HepG2 (cell line): ENCODE measurements around the gene VMO1. TPM values are rescaled to one million over a fixed set of nuclear protein-coding genes. Genes with fewer than 3 reads are reported as not detected.

Experiments
- ATAC-seq: fragments of 200-7000 bp; cut with Tn5 transposase; 3 replicates; pipeline ENCODE4 v1.9.1; 2020; ENCODE audit warnings: mild to moderate bottlenecking, moderate library complexity
- BruUV-seq: library from RNA; stranded (reverse); fragments of 400-500 nt; replicated peaks from 2 replicates; lab custom pipeline; 2021; lab: Mats Ljungman, UMichigan
- CTCF ChIA-PET: fragments of 300-600 bp; formaldehyde crosslinking; extraction: SDS; loops from one replicate; lab custom pipeline; 2021; ENCODE audit warnings: low total read pairs, inconsistent platforms, low intra/inter-chr PET ratio; lab: Yijun Ruan, JAX
- POLR2A ChIA-PET: fragments of 350-600 bp; sonication (Branson Sonifier 250); formaldehyde crosslinking; loops from one replicate; lab custom pipeline; 2020; ENCODE audit warnings: antibody characterized with exemption, inconsistent platforms; lab: Yijun Ruan, JAX
- DNase-seq: peaks from one replicate; pipeline ENCODE4 v3.0.0-alpha.2; 2015; ENCODE audit warnings: low spot score
- FAIRE-seq: peaks from 3 replicates; lab custom pipeline; 2011; peaks lifted over from hg19 to GRCh38; lab: Jason Lieb, UNC
- H2AFZ ChIP-seq: one replicate; pipeline ENCODE4 v1.6.1; 2011; ENCODE audit warnings: low read length, inconsistent platforms
- H3K27ac ChIP-seq: fragments of 300-600 bp; 3 replicates; pipeline ENCODE4 v1.8.0; 2011; ENCODE audit warnings: mixed run types, mild to moderate bottlenecking, mixed read lengths, low read length, inconsistent platforms; ENCODE audit not compliant: insufficient read depth; ENCODE audit errors: extremely low read length
- H3K27me3 ChIP-seq, 2 experiments: fragments of 200-600 bp in 1 of 2; 2 replicates in 1 of 2; 3 replicates in 1 of 2; pipeline versions ENCODE4 v1.6.0 to v1.8.0; 2011; ENCODE audit warnings: low read length in 2 of 2, mild to moderate bottlenecking in 2 of 2, moderate library complexity in 2 of 2, inconsistent platforms in 1 of 2; ENCODE audit not compliant: insufficient read depth in 2 of 2, control insufficient read depth in 1 of 2
- H3K36me3 ChIP-seq, 2 experiments: fragments of 200-600 bp in 1 of 2; replicated peaks in 1 of 2; 2 replicates in 1 of 2; 3 replicates in 1 of 2; pipeline versions ENCODE4 v1.5.1 to v1.8.0; 2011; ENCODE audit warnings: low read length in 2 of 2, inconsistent platforms in 1 of 2; ENCODE audit not compliant: insufficient read depth in 2 of 2, control insufficient read depth in 1 of 2
- H3K4me1 ChIP-seq: 2 replicates; pipeline ENCODE4 v1.5.1; 2012; ENCODE audit warnings: low read length, inconsistent platforms; ENCODE audit not compliant: insufficient read depth
- H3K4me2 ChIP-seq: 2 replicates; pipeline ENCODE4 v1.6.0; 2011; ENCODE audit warnings: low read depth, low read length, inconsistent platforms
- H3K4me3 ChIP-seq, 3 experiments: fragments of 200-600 bp in 1 of 3; sonication (generic), shearing (Covaris generic) in 1 of 3; replicated peaks in 1 of 3; 2 replicates each; pipeline ENCODE4 v1.5.1; 2011 to 2016; ENCODE audit warnings: low read length in 3 of 3, inconsistent platforms in 2 of 3, low read depth in 2 of 3, mild to moderate bottlenecking in 2 of 3, control low read depth in 1 of 3, mixed read lengths in 1 of 3; ENCODE audit not compliant: insufficient read depth in 1 of 3
- H3K79me2 ChIP-seq: one replicate; pipeline ENCODE4 v1.6.1; 2011; ENCODE audit warnings: low read length, inconsistent platforms; ENCODE audit not compliant: insufficient read depth
- H3K9ac ChIP-seq: 2 replicates; pipeline ENCODE4 v1.6.0; 2011; ENCODE audit warnings: mild to moderate bottlenecking, low read depth, low read length, inconsistent platforms; ENCODE audit not compliant: insufficient read depth
- H3K9me3 ChIP-seq: 2 replicates; pipeline ENCODE4 v1.5.1; 2012; ENCODE audit warnings: mild to moderate bottlenecking, low read length
- H4K20me1 ChIP-seq: 2 replicates; pipeline ENCODE4 v1.6.0; 2011; ENCODE audit warnings: inconsistent platforms, mild to moderate bottlenecking, low read length, moderate library complexity; ENCODE audit not compliant: insufficient read depth
- CREB1 ChIP-seq, 2 experiments: fragments of 450-650 bp in 1 of 2; IDR thresholded peaks; 2 replicates each; pipeline ENCODE4 v1.6.1; 2016 to 2017; ENCODE audit warnings: control low read depth in 1 of 2, mild to moderate bottlenecking in 1 of 2, missing compliant biosample characterization in 1 of 2, missing genetic modification characterization in 1 of 2
- EED ChIP-seq: sonication (generic); formaldehyde crosslinking; IDR thresholded peaks from 2 replicates; pipeline ENCODE4 v1.5.0; 2020; ENCODE audit warnings: mild to moderate bottlenecking, missing genetic modification reagents
- GPBP1L1 ChIP-seq: sonication (generic); formaldehyde crosslinking; IDR thresholded peaks from 2 replicates; pipeline ENCODE4 v1.5.0; 2020; ENCODE audit warnings: mild to moderate bottlenecking, missing genetic modification reagents
- HDAC6 ChIP-seq: fragments of 200-600 bp; sonication (generic); IDR thresholded peaks from 2 replicates; pipeline ENCODE4 v1.7.0; 2017; ENCODE audit warnings: mild to moderate bottlenecking, antibody characterized with exemption, low read length, low read depth
- KMT2A ChIP-seq: sonication (generic); formaldehyde crosslinking; IDR thresholded peaks from 2 replicates; pipeline ENCODE4 v1.4.0; 2020; ENCODE audit warnings: missing genetic modification reagents
- MEIS2 ChIP-seq: sonication (generic); formaldehyde crosslinking; IDR thresholded peaks from 2 replicates; pipeline ENCODE4 v1.9.0; 2021; ENCODE audit warnings: mild to moderate bottlenecking, missing genetic modification reagents
- MYC ChIP-seq: sonication (generic); formaldehyde crosslinking; IDR thresholded peaks from 2 replicates; pipeline ENCODE4 v1.9.0; 2021; ENCODE audit warnings: missing genetic modification reagents, borderline replicate concordance
- RFXAP ChIP-seq: sonication (generic); formaldehyde crosslinking; IDR thresholded peaks from 2 replicates; pipeline ENCODE4 v1.4.0; 2020; ENCODE audit warnings: missing genetic modification reagents, borderline replicate concordance
- TARDBP ChIP-seq: sonication (generic); formaldehyde crosslinking; IDR thresholded peaks from 2 replicates; pipeline ENCODE4 v1.8.0; 2022; ENCODE audit warnings: mild to moderate bottlenecking, missing genetic modification reagents
- XBP1 ChIP-seq: sonication (generic); formaldehyde crosslinking; IDR thresholded peaks from 2 replicates; pipeline ENCODE4 v1.5.0; 2020; ENCODE audit warnings: missing genetic modification reagents
- ZBTB21 ChIP-seq: sonication (generic); formaldehyde crosslinking; IDR thresholded peaks from 2 replicates; pipeline ENCODE4 v1.4.0; 2020; ENCODE audit warnings: missing genetic modification reagents
- ZBTB38 ChIP-seq: sonication (generic); formaldehyde crosslinking; IDR thresholded peaks from 2 replicates; pipeline ENCODE4 v1.5.1; 2020; ENCODE audit warnings: mild to moderate bottlenecking, missing genetic modification reagents
- ZNF263 ChIP-seq: sonication (generic); formaldehyde crosslinking; IDR thresholded peaks from 2 replicates; pipeline ENCODE4 v1.4.0; 2020; ENCODE audit warnings: missing genetic modification reagents
- WGBS: methylation state at CpG from one replicate; pipeline ENCODE4 v1.1.6; 2017; ENCODE audit warnings: low lambda C conversion rate; 5-methylcytosine and 5-hydroxymethylcytosine counted together
- in situ Hi-C: cut with HindIII; loops from 2 replicates; pipeline ENCODE4 v1.10.0; 2017; ENCODE audit warnings: low pct_unique_long_range_greater_than_20kb; ENCODE audit not compliant: extremely low pct_ligation_motif_present
- intact Hi-C: fragments of 100-400 bp; cut with micrococcal nuclease; formaldehyde crosslinking; loops from one replicate; pipeline ENCODE4 v1.10.0; 2022; ENCODE audit not compliant: unreplicated experiment
- polyA plus RNA-seq, 8 experiments: library from polyadenylated mRNA; depleted of rRNA in 3 of 8; stranded (reverse) in 7 of 8; unstranded in 1 of 8; fragments of >200 nt; fragmentation: Illumina TruSeq in 4 of 8; extraction: Trizol in 4 of 8; gene quantifications; 2 replicates each; pipeline versions ENCODE4 v1.2.1 to v1.2.3, GENCODE V29; 2011 to 2016; ENCODE audit warnings: low read depth in 4 of 8, missing spikeins in 1 of 8, mixed read lengths in 1 of 8; ENCODE audit not compliant: insufficient read depth in 1 of 8
- total RNA-seq, 5 experiments: library from RNA; depleted of rRNA; stranded (reverse); fragments of >200 nt; fragmentation: Illumina TruSeq; extraction: Trizol; gene quantifications; 2 replicates each; pipeline ENCODE4 v1.2.3, GENCODE V29; 2016; ENCODE audit warnings: low read depth in 1 of 5
- TF ChIP-seq, protein P1 (sequence below): sonication (generic); formaldehyde crosslinking; conservative IDR thresholded peaks from 2 replicates; pipeline ENCODE4 v1.8.0; 2022; ENCODE audit warnings: mild to moderate bottlenecking, moderate library complexity, missing genetic modification reagents
- TF ChIP-seq, protein P2 (sequence below): fragments of 450-650 bp; IDR thresholded peaks from 2 replicates; pipeline ENCODE4 v1.6.1; 2017

Gene VMO1
- total and polyA plus RNA-seq, 2 of the 13 experiments (the other 11 are each of a cell fraction or from before 2014, with no cell fraction given), result not detected

DNA sequence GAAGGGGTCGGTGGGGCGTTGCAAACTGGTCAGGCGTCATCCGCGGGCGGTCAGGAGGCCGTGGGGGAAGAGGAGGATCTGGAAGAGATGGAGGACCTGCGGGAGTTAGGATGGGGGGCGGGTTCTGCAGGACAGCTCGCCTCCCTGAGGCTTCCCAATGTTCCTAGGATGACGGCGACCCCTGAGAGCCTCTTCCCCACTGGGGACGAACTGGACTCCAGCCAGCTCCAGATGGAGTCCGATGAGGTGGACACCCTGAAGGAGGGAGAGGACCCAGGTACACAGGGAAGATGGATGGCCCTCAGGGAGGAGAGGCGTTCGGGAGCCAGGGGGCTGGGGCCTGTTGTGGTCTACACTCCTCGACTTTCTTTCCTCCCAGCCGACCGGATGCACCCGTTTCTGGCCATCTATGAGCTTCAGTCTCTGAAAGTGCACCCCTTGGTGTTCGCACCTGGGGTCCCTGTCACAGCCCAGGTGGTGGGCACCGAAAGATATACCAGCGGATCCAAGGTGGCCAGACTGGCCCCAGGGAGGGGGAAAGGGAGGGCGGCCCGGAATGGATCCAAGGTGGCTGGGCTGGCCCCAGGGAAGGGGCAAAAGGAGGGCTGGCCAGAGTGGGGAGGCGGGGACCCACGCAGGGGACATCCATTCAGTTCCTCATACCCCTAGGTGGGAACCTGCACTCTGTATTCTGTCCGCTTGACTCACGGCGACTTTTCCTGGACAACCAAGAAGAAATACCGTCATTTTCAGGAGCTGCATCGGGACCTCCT is 21.6 kb upstream of the VMO1 start:
- Histone ChIP-seq H3K36me3 (peaks cover 4 to 6% of the 10 kb centered on the region in 2 experiments; a peak in 2 of 5 replicates), H3K9ac (peak overlapping the region; percentile 49), H3K27ac (no peak overlapping the region), H3K27me3 (no peaks in the 10 kb centered on the region), H3K9me3 (no peaks in the 10 kb centered on the region), H2AFZ (no peak overlapping the region), H3K4me3 (peak overlapping the region; percentile 80 to 96 (median 92); a peak in 5 of 6 replicates), H3K4me2 (peak overlapping the region; percentile 88), H3K4me1 (peaks cover 29% of the 10 kb centered on the region), H3K79me2 (peaks cover 3% of the 10 kb centered on the region), H4K20me1 (no peaks in the 10 kb centered on the region)
- peak; percentile 6 for ATAC-seq
- no peak for DNase-seq
- CTCF ChIA-PET, result no interaction called here
- intact Hi-C loops (no loop called here), in situ Hi-C loops (loop anchor here (5.0 kb wide), 1 partner anchor 75 kb away; no protein-coding TSS in a partner anchor)
- FAIRE-seq, result no peak
- POLR2A ChIA-PET, result interaction anchor here (0.6 to 2.5 kb wide), 13 partner anchors 12 to 104 kb away, joined by 3 to 26 read pairs (median 7); partner anchors contain the start of genes GLTPD2, PELP1 and PSMB6
- 16% methylated on average over 16 of the region's 32 CpGs for WGBS
- TSS peak; percentile 77 for BruUV-seq
- TF ChIP-seq GPBP1L1 (CRISPR knock-in tag) (no peak), ZBTB21 (CRISPR knock-in tag) (no peak), TARDBP (CRISPR knock-in tag) (no peak), KMT2A (CRISPR knock-in tag) (no peak), CREB1 (IDR thresholded peaks at IDR 0.05) (no peak), CREB1 (CRISPR knock-in tag; IDR thresholded peaks at IDR 0.05) (no peak), MYC (CRISPR knock-in tag) (no peak), ZBTB38 (no peak; the same call in 1 of the 2 replicates), HDAC6 (no peak), ZNF263 (CRISPR knock-in tag) (peak; percentile 53; the same call in 1 of the 2 replicates), XBP1 (CRISPR knock-in tag) (no peak), RFXAP (CRISPR knock-in tag) (no peak), MEIS2 (CRISPR knock-in tag) (no peak), EED (0 out of 2 replicates have a peak, but pooled peaks have one; percentile 30)
- TF ChIP-seq, protein P1, sequence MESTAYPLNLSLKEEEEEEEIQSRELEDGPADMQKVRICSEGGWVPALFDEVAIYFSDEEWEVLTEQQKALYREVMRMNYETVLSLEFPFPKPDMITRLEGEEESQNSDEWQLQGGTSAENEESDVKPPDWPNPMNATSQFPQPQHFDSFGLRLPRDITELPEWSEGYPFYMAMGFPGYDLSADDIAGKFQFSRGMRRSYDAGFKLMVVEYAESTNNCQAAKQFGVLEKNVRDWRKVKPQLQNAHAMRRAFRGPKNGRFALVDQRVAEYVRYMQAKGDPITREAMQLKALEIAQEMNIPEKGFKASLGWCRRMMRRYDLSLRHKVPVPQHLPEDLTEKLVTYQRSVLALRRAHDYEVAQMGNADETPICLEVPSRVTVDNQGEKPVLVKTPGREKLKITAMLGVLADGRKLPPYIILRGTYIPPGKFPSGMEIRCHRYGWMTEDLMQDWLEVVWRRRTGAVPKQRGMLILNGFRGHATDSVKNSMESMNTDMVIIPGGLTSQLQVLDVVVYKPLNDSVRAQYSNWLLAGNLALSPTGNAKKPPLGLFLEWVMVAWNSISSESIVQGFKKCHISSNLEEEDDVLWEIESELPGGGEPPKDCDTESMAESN (CRISPR knock-in tag), result no peak
- TF ChIP-seq, protein P2, sequence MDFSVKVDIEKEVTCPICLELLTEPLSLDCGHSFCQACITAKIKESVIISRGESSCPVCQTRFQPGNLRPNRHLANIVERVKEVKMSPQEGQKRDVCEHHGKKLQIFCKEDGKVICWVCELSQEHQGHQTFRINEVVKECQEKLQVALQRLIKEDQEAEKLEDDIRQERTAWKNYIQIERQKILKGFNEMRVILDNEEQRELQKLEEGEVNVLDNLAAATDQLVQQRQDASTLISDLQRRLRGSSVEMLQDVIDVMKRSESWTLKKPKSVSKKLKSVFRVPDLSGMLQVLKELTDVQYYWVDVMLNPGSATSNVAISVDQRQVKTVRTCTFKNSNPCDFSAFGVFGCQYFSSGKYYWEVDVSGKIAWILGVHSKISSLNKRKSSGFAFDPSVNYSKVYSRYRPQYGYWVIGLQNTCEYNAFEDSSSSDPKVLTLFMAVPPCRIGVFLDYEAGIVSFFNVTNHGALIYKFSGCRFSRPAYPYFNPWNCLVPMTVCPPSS, result no peak
